Activated CD4-positive, alpha-beta T cell treated with anti-CD3 and anti-CD28 coated beads for 36 hours (primary cell): ENCODE data around the gene RBM43. TPM values are rescaled to one million over a fixed set of nuclear protein-coding genes. Genes with fewer than 3 reads are reported as not detected.

Source experiments
- ATAC-seq: fragments of 200-7000 bp; cut with Tn5 transposase; one replicate; pipeline ENCODE4 v1.10.0; 2021; ENCODE audit warnings: mild to moderate bottlenecking, moderate library complexity
- CTCF ChIA-PET: fragments of 350-600 bp; sonication (Branson Sonifier 250); formaldehyde crosslinking; loops from one replicate; lab custom pipeline; 2021; ENCODE audit warnings: antibody characterized with exemption; lab: Charles Lee
- POLR2A ChIA-PET: fragments of 350-600 bp; sonication (Branson Sonifier 250); formaldehyde crosslinking; loops from one replicate; lab custom pipeline; 2021; ENCODE audit warnings: antibody characterized with exemption, inconsistent platforms; lab: Charles Lee
- DNase-seq: peaks from one replicate; pipeline ENCODE4 v3.0.0-alpha.2; 2020
- H3K27ac Mint-ChIP-seq: one replicate; pipeline ENCODE4 v1.8.0; 2021; ENCODE audit warnings: mixed read lengths
- H3K27me3 Mint-ChIP-seq: one replicate; pipeline ENCODE4 v1.8.0; 2021; ENCODE audit warnings: mixed read lengths
- H3K36me3 Mint-ChIP-seq: one replicate; pipeline ENCODE4 v1.8.0; 2021; ENCODE audit warnings: low read depth, mixed read lengths
- H3K4me1 Mint-ChIP-seq: one replicate; pipeline ENCODE4 v1.8.0; 2021; ENCODE audit warnings: mixed read lengths
- H3K4me3 Mint-ChIP-seq: one replicate; pipeline ENCODE4 v1.8.0; 2021; ENCODE audit warnings: mild to moderate bottlenecking, moderate library complexity, mixed read lengths
- H3K9me3 Mint-ChIP-seq: one replicate; pipeline ENCODE4 v1.8.0; 2021; ENCODE audit warnings: low read depth, mixed read lengths
- intact Hi-C, 2 experiments: fragments of 100-400 bp; cut with DNase I in 1 of 2; cut with micrococcal nuclease in 1 of 2; formaldehyde crosslinking; loops; one replicate each; pipeline versions ENCODE4 v1.14.2 to v1.15.1; 2022 to 2024; cut with DNase I, micrococcal nuclease
- total RNA-seq, 2 experiments: library from RNA; stranded (reverse); gene quantifications; one replicate each; pipeline ENCODE4 v1.2.3, GENCODE V29; 2021

Gene RBM43
- total RNA-seq, 2 experiments from 2014 or later = 5.7 to 5.8 TPM

DNA sequence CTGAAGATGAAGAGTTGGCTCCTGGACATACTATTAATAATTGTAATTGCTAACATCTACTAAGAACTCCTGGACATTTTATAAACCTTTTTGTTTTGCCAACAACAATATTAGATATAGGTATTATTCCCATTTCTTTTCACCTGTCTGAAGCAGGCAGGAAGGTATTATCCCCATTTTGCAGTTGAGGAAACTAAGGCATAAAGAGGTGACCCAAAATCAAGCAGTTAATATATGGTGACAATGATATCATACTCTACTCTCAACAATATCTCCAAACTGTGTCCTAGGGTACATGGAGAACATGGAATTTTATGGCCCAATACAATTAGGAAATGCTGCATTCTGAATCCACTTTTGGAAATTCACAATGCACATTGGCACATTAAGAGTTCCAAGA, 29.6 kb upstream of the RBM43 start:
- no peaks in the 10 kb centered on the region for H3K9me3 Mint-ChIP-seq
- intact Hi-C loops = no loop called here
- ATAC-seq (no peak), DNase-seq (no peak)
- CTCF ChIA-PET = interaction anchor here (0.8 kb wide), 1 partner anchor 132 kb away, joined by 3 read pairs; no protein-coding TSS in a partner anchor
- H3K4me3 Mint-ChIP-seq = no peak overlapping the region
- peak overlapping the region; percentile 42 for H3K27ac Mint-ChIP-seq
- peaks cover 9% of the 10 kb centered on the region for H3K36me3 Mint-ChIP-seq
- peaks cover 33% of the 10 kb centered on the region for H3K4me1 Mint-ChIP-seq
- POLR2A ChIA-PET = interaction anchor here (0.7 kb wide), 1 partner anchor 50 kb away, joined by 5 read pairs; no protein-coding TSS in a partner anchor
- peaks cover 3% of the 10 kb centered on the region for H3K27me3 Mint-ChIP-seq

DNA sequence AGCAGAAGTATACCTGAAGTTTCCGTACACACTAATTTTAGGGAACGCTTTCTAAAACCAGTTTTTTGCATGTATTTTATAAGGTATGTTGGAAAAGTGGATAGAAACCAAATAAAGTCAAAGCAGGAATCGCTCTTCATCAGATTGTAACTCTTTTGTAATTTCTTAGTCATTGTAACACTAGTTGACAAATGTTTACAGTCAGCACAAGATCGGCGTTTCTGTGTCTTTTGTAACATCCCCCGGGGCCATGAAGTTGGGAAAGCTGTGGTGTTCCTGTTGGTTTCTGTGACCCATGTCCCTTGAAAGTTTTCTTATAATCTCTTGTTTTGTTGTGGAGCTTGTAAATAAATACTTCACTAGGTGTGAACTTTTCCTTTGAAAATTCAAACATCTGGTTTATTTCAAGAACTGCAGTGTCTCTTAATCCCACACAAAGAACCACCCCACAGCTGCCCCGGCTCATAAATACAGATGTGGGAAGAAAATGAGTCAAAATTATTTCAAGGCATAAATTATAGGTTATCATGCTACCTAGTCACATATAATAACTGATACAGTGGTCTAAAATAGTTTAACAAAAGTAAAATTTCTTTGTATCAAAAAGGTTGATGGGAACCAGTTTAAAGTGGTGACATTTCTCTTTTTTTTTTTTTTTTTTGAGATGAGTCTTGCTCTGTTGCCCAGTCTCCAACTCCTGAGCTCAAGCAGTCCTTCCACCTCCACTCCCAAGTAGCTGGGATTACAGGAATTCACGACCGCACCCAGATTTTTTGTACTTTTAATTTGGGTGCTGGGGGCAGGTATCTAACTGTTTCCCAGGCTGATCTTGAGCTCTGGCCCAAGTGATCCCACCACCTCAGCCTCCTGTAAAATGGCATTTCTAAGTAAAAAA, 28.6 kb upstream of the RBM43 start:
- peaks cover 3% of the 10 kb centered on the region for H3K27me3 Mint-ChIP-seq
- ChIA-PET CTCF (interaction anchor here (0.7 to 0.8 kb wide), 2 partner anchors 133 to 167 kb away, joined by 3 read pairs; no protein-coding TSS in a partner anchor), POLR2A (interaction anchor here (0.5 to 1.0 kb wide), 3 partner anchors 51 to 144 kb away, joined by 4 to 9 read pairs (median 5); no protein-coding TSS in a partner anchor)
- peak overlapping the region; percentile 96 for H3K27ac Mint-ChIP-seq
- intact Hi-C loops = loop anchor here (1.0 to 5.0 kb wide), 9 partner anchors 29 to 1701 kb away; partner anchors contain the start of genes ARL6IP6 (in 2 of the 2), PRPF40A (in 2 of the 2), RBM43 (in 2 of the 2) and ARL5A (in 1 of the 2)
- H3K4me3 Mint-ChIP-seq = peak overlapping the region; percentile 76
- no peaks in the 10 kb centered on the region for H3K9me3 Mint-ChIP-seq
- DNase-seq (peak; percentile 53), ATAC-seq (peak; percentile 38)
- peaks cover 40% of the 10 kb centered on the region for H3K4me1 Mint-ChIP-seq
- peaks cover 9% of the 10 kb centered on the region for H3K36me3 Mint-ChIP-seq

DNA sequence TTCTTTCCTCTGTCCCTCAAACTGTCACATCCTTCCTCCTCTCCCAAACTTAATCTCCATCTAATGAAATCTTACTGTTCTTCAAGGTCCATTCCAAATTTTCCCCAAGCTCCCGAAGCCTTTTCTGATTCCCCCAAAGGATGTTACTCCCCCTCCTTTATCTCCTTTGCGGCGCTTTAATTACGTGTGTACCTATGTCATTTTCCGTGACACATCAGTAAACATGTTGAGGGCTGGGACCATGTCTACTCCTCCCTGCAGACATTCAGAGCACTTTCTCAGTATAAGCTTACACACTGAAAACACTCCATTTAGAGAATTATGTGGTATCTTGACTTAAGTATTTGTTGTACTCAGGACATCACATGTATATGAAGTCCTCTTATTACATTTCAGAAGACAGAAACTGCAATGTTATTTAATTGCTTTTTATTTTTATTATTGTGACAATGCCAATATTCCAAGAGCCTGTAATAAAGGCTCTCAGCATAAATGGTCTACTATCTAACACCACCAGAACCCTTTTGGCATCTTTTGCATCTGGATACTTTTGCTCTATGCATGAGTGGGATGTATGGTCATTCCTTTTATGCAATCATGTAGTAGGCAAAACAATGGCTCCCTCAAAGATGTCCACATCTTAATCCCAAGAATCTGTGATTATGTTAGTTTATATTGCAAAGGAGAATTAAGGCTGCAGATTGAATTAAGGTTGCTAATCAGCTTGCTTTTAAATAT, 26.0 kb upstream of the RBM43 start:
- ChIA-PET CTCF (no interaction called here), POLR2A (no interaction called here)
- H3K4me3 Mint-ChIP-seq = peak overlapping the region; percentile 76
- H3K27ac Mint-ChIP-seq = peak overlapping the region; percentile 96
- peaks cover 3% of the 10 kb centered on the region for H3K27me3 Mint-ChIP-seq
- H3K36me3 Mint-ChIP-seq = peaks cover 9% of the 10 kb centered on the region
- peaks cover 46% of the 10 kb centered on the region for H3K4me1 Mint-ChIP-seq
- no peak for ATAC-seq
- no peak for DNase-seq
- intact Hi-C loops = loop anchor here (2.0 to 5.0 kb wide), 5 partner anchors 193 to 1699 kb away; partner anchors contain the start of genes ARL6IP6 (in 2 of the 2), PRPF40A (in 2 of the 2) and ARL5A (in 1 of the 2)
- H3K9me3 Mint-ChIP-seq = no peaks in the 10 kb centered on the region

DNA sequence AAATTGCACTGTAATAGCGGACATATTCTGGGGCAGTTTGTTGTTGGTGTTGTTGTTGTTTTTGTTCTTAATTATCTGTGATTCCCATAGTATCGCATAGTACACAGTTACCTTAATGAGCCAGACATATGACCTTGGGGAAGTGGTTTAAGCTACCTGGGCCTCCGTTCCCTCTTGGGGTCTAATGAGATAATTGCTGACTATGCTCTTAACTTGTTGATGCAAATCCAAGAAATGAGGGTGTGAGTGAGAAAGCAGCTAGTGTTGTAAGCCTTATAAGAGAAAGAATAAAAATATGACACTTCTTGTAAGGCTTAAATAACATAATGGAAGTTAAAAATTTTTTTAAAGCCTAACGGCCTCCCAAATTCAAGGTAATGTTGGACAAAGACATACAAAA, 20.7 kb upstream of the RBM43 start:
- ChIA-PET POLR2A (no interaction called here), CTCF (interaction anchor here (0.9 kb wide), 1 partner anchor 1401 kb away, joined by 3 read pairs; no protein-coding TSS in a partner anchor)
- H3K9me3 Mint-ChIP-seq = no peaks in the 10 kb centered on the region
- DNase-seq = no peak
- intact Hi-C loops = no loop called here
- H3K4me1 Mint-ChIP-seq = peaks cover 23% of the 10 kb centered on the region
- H3K27ac Mint-ChIP-seq = no peak overlapping the region
- no peaks in the 10 kb centered on the region for H3K27me3 Mint-ChIP-seq
- no peak for ATAC-seq
- no peak overlapping the region for H3K4me3 Mint-ChIP-seq
- peaks cover 19% of the 10 kb centered on the region for H3K36me3 Mint-ChIP-seq

DNA sequence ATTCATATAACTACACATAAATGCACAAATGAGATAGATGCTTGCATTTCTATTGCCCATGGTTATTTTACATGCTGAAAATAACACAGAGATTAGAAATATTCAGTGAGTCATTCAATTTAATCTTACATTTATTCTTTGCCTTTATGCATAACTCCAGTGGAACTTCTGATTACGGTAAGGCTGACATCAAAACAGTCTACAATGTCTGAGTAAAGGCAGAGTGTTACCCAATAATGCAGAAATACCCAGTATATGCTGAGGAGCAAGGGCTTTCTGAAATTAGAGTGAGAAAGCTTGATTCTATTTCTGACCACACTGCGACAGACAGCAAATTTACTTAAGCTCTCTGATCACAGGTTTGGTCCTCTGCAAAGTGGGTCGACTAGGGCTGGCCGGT, 18.6 kb upstream of the RBM43 start:
- H3K4me1 Mint-ChIP-seq = peaks cover 6% of the 10 kb centered on the region
- no peak for ATAC-seq
- no peaks in the 10 kb centered on the region for H3K27me3 Mint-ChIP-seq
- intact Hi-C loops = no loop called here
- no peak overlapping the region for H3K27ac Mint-ChIP-seq
- ChIA-PET POLR2A (no interaction called here), CTCF (interaction anchor here (0.6 to 0.7 kb wide), 3 partner anchors 14 to 41 kb away, joined by 3 read pairs; no protein-coding TSS in a partner anchor)
- peaks cover 25% of the 10 kb centered on the region for H3K36me3 Mint-ChIP-seq
- no peak overlapping the region for H3K4me3 Mint-ChIP-seq
- H3K9me3 Mint-ChIP-seq = no peaks in the 10 kb centered on the region
- no peak for DNase-seq

DNA sequence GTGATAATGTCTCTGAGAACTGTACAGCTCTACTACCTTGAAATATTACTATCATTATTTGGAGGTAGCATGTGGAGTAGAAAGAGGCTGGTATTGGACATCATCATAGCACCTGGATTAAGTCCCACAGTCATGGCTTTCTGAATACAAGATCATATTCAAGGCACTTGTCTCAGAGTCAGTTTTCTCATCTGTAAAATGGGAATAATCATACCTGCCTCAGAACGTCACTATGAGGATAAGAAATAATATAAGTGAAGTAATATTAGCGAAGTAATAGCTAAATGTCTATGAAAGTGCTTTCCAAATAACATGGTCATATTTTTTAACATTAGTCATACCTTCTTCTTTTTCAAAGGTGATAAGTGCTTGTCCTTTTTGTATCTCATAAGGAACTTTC, 16.8 kb upstream of the RBM43 start:
- no peak overlapping the region for H3K4me3 Mint-ChIP-seq
- peaks cover under 1% of the 10 kb centered on the region for H3K4me1 Mint-ChIP-seq
- peaks cover 35% of the 10 kb centered on the region for H3K36me3 Mint-ChIP-seq
- DNase-seq (no peak), ATAC-seq (no peak)
- ChIA-PET CTCF (interaction anchor here (1.4 kb wide), 1 partner anchor 11 kb away, joined by 4 read pairs; no protein-coding TSS in a partner anchor), POLR2A (no interaction called here)
- H3K27me3 Mint-ChIP-seq = no peaks in the 10 kb centered on the region
- intact Hi-C loops = no loop called here
- no peaks in the 10 kb centered on the region for H3K9me3 Mint-ChIP-seq
- no peak overlapping the region for H3K27ac Mint-ChIP-seq

DNA sequence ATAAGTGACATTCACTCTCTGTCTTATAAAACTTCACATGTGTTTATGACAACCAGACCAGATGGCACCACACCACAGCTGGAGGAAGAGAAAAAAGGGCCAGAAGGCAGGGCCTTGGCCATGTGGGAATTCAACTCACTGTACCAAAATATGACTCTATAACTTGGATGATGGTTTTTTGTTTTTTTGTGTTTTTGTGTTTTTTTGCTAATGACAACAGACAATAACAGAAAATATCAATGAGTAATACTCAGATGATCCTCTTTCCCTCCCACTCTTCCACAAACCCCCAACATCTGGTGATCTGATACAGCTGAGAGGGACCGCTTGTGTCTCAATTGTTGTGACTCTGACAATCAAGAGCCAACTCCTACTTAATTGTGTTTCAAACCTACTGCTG, 15.4 kb upstream of the RBM43 start:
- Mint-ChIP-seq H3K27me3 (no peaks in the 10 kb centered on the region), H3K9me3 (no peaks in the 10 kb centered on the region), H3K4me1 (no peaks in the 10 kb centered on the region), H3K4me3 (no peak overlapping the region), H3K27ac (no peak overlapping the region), H3K36me3 (peaks cover 40% of the 10 kb centered on the region)
- intact Hi-C loops = no loop called here
- ChIA-PET POLR2A (no interaction called here), CTCF (interaction anchor here (1.4 kb wide), 1 partner anchor 8 kb away, joined by 3 read pairs; no protein-coding TSS in a partner anchor)
- ATAC-seq (no peak), DNase-seq (no peak)

DNA sequence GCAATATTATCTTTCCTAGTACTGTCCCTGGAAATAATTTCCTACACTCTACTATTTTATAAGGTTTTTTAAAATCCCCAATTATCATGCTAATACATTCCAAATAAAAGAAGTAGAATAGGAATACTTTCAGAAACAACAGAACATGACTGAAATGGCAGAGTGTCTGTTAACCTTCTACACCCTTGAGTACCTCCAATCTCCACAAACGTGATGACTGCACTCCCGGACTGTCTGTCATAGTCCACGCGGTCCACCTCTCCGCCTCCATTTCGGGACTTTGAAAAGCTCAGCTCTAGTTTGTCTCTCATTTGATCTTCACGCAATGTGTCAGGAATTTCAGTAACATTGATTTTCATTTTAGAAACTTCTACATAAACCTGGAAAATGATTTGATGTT, 13.6 kb upstream of the RBM43 start:
- H3K4me3 Mint-ChIP-seq = no peak overlapping the region
- H3K36me3 Mint-ChIP-seq = peaks cover 39% of the 10 kb centered on the region
- ChIA-PET POLR2A (no interaction called here), CTCF (no interaction called here)
- no peaks in the 10 kb centered on the region for H3K27me3 Mint-ChIP-seq
- no peak overlapping the region for H3K27ac Mint-ChIP-seq
- intact Hi-C loops = no loop called here
- DNase-seq (no peak), ATAC-seq (no peak)
- H3K4me1 Mint-ChIP-seq = no peaks in the 10 kb centered on the region
- H3K9me3 Mint-ChIP-seq = no peaks in the 10 kb centered on the region

DNA sequence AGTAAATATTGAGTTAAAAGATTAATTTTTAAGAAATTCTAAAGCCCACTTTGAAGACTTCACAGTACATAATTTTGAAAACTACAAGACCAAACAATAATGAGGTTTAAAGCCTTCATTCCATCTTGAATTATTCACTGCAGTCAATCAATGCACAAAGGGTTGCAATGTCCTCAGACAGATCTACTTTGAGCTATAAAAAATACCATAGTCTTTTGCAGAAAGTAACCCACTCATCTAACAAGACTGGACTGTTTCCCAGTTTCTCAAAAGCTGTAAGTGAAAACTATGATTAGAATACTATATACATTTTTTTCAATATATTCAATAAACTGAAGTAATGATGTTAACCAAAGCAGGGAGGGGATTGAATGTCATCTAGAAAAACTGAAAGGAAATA, 10.2 kb upstream of the RBM43 start:
- intact Hi-C loops = no loop called here
- Mint-ChIP-seq H3K27ac (no peak overlapping the region), H3K4me1 (peaks cover 4% of the 10 kb centered on the region), H3K36me3 (peaks cover 34% of the 10 kb centered on the region), H3K4me3 (no peak overlapping the region), H3K27me3 (no peaks in the 10 kb centered on the region), H3K9me3 (peaks cover 2% of the 10 kb centered on the region)
- DNase-seq (no peak), ATAC-seq (no peak)
- POLR2A ChIA-PET = no interaction called here
- CTCF ChIA-PET = no interaction called here

DNA sequence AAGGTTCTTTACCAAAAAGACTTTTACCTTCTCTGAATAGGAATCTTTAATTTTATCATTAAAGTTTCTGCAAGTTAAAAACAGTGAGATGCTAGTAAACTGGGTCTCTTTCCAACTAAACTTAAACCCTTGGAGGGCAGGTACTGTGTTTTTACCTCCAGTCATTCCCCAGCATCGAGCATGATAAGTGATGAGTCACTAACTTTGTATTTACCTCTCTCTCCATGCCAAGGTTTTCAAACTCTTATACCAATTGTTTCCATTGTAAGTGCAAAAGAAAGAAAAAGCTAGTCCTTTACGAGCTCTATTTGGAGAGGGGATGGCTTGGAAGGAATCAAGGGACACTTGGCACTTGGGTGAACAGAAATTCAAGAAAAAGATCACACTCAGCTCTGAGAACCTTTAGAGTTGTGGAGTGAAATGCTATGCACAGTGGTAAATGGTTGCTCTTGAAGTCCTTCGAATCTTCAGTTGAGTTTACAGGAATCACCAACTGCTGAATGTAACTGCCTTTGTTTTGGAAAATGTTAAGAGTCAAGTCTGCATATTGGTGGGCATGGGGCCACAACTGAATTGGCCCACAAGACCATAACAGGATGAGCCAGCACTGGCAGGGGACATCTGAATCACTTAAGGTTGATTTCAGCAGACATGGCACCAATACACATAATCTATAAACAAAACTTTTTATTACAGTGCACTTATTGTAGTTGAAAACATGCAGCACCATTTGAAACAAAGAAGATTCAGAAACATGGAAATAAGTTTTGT, 8.3 kb upstream of the RBM43 start:
- CTCF ChIA-PET = interaction anchor here (0.7 to 1.2 kb wide), 2 partner anchors 8 to 111 kb away, joined by 3 read pairs; no protein-coding TSS in a partner anchor
- intact Hi-C loops = no loop called here
- H3K4me1 Mint-ChIP-seq = peaks cover 4% of the 10 kb centered on the region
- no peaks in the 10 kb centered on the region for H3K27me3 Mint-ChIP-seq
- no peak overlapping the region for H3K4me3 Mint-ChIP-seq
- H3K36me3 Mint-ChIP-seq = peaks cover 28% of the 10 kb centered on the region
- no peak for DNase-seq
- peak overlapping the region; percentile 8 for H3K27ac Mint-ChIP-seq
- POLR2A ChIA-PET = no interaction called here
- peaks cover 2% of the 10 kb centered on the region for H3K9me3 Mint-ChIP-seq
- peak; percentile 47 for ATAC-seq
